HG02623 (cell line): ENCODE data around the gene PRR12.

ENCODE experiments used
- ATAC-seq: cut with Tn5 transposase; IDR thresholded peaks from one replicate; pipeline ENCODE4 v1.9.1; 2021; ENCODE audit warnings: moderate library complexity; ENCODE audit not compliant: unreplicated experiment

Gene PRR12, protein sequence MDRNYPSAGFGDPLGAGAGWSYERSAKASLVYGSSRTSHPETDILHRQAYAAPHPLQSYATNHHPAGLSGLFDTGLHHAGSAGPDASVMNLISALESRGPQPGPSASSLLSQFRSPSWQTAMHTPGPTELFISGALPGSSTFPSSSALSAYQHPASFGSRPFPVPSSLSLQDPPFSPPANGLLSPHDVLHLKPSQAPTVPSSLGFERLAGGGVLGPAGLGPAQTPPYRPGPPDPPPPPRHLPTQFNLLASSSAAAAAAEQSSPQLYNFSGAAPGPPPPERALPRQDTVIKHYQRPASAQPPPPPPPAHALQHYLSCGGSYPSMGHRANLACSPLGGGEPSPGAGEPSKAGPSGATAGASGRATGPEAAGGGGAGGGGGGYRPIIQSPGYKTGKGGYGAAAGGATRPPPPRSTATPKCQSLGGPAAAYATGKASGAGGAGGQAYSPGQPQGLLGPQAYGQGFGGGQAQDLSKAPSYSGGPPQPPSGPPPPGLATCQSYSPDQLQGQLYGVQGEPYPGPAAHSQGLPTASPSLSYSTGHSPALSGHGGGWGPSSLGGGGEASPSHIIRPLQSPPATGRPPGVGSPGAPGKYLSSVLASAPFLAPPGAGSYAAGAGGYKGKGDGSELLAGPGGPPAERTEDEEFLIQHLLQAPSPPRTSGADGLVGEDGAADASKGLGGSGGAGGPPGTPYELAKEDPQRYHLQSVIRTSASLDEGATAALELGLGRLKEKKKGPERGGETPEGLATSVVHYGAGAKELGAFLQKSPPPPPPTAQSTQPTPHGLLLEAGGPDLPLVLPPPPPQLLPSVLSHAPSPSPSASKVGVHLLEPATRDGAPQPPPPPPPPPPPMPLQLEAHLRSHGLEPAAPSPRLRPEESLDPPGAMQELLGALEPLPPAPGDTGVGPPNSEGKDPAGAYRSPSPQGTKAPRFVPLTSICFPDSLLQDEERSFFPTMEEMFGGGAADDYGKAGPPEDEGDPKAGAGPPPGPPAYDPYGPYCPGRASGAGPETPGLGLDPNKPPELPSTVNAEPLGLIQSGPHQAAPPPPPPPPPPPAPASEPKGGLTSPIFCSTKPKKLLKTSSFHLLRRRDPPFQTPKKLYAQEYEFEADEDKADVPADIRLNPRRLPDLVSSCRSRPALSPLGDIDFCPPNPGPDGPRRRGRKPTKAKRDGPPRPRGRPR (N-terminal part only)

DNA sequence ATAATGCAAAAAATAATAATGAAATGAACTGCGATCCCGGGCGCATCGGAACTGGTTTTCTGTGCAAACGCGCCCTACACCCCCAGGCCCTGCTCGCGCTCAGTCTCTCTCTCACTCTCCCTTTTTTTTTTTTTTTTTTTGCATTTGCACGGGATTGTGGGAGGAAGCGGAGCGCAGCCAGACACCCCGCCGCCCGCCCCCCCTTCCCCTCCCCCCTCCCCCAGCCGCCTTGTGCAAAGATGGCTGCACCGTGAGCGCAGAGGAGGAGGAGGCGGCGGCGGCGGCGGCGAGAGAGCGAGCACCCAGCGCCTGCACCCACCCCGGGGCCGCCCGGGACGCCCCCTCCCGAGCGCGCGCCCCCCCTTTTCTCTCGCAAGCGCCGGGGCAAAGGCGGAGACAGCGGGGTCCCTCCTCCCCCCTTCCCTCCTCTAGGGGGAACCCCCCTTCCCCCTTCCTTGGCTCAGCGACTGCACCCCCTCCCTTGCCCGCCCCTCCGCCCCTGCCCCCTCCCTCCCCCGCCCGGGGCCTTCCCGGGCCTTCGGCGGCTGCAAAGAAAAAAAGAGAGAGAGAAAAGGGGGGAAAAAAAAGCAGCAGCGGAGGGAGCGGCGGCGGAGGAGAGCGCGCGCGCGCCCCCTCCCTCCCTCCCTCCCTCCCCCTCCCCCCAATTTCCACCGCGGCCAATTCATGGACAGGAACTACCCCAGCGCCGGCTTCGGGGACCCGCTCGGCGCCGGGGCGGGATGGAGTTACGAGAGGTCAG is at the start of gene PRR12:
Gene PRR12, plus strand, starts transcription at position 212 of the 760 bp plus-strand sequence. Its CDS starts 473 bp downstream, at position 685.
- no peak for ATAC-seq

DNA sequence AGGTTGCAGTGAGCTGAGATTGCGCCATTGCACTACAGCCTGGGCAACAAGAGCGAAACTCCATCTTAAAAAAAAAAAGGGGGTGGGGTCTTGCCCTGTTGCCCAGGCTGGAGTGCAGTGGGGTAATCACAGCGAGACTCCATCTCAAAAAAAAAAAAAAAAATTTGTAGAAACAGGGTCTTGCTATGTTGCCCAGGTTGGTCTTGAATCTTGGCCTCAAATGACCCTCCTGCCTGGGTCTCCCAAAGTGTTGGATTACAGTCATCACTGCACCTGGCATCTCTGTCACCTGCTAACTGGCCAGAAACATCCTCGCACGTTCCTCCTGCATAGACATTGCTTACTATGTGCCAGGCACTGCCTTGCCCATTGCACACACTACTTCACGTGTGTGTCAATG is 49.1 kb upstream of the PRR12 start:
- no peak for ATAC-seq

DNA sequence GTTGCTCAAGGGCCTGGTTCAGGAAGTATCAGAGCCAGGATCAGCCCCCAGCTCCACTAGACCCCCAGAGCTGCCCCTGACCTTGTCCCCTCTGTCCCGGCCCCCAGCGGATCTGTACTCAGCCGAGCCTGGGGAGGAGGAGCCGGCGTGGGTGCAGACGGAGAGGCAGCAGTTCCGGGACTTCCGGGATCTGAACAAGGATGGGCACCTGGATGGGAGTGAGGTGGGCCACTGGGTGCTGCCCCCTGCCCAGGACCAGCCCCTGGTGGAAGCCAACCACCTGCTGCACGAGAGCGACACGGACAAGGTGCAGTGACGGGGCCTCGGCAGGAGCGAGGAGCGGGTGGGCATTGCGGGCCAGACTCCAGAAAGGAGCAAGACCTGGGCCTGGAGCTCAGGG is 48.5 kb upstream of the PRR12 start:
- ATAC-seq: no peak

DNA sequence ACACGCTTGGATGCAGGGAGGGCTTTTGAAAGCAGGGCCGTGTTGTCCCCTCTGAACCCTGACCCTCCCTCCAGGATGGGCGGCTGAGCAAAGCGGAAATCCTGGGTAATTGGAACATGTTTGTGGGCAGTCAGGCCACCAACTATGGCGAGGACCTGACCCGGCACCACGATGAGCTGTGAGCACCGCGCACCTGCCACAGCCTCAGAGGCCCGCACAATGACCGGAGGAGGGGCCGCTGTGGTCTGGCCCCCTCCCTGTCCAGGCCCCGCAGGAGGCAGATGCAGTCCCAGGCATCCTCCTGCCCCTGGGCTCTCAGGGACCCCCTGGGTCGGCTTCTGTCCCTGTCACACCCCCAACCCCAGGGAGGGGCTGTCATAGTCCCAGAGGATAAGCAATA is 48.0 kb upstream of the PRR12 start:
- ATAC-seq: no peak

DNA sequence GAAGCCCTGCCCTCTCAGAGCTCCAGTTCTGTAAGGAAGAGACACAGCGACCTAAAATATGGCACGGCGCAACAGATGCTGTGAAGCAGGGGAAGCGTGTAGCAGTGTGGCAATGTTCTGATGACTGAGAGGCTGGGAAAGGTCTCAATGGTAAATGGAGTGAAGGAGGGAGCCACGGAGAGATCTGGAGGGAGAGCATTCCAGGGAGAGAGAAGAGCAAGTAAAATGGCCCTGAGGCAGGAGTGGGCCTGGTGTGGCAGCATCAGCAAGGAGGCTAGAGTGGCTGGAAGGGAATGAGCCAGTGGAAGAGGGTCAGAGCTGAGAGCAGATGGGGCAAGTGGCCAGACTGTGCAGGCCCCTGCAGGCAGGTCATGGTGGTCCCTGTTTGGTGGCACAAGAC is 46.8 kb upstream of the PRR12 start:
- ATAC-seq: no peak

DNA sequence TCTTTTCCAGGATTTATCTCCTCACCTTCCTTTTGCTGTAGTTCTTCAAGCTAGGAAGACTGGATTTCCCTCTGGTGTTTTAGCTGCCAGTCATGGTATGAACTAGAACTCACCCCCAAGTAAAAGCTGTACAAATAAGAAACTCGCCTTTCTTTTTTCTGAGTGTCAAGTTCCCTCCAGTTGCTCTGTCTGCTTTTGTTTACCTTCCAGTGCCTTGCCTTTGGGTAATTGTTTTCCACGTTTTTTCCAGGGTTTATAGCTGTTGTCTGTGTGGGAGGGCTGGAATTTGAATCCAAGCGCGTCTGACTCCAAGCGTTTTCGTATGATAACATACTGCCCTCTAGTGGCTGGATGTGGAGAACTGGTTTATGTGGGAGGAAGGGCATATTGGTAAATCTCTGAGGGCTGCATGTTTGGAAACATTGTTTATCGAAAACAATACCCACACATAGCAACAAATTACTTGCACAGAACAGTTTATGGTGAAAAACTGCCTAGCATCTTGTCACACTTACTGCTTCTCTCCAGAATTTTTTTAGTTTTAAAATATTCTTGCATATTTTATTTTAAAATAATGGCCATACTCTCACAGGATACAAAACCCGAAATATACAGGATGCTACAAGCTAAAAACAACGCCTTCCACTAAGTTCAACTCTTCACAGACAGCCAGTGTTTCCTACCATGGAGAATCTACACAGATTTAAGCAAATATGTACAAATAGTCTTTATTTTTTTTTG is 44.0 kb upstream of the PRR12 start:
- ATAC-seq: no peak

DNA sequence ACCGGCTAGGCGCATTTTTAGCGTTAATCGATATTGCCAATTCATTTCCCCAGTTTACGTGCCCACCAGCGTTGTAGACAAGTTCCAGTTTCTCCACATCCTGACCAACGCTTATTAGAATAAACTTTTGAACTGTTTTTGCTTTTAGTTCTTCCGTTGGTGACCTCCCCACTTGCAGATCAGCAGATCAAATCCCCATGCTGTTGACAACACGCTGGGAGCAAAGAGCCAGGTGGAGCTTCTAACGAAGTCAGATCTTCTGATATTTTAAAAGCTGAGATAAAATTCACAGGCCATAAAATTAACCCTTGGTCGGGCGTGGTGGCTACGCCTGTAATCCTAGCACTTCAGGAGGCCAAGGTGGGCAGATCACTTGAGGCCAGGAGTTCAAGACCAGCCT is 41.9 kb upstream of the PRR12 start:
- no peak for ATAC-seq

DNA sequence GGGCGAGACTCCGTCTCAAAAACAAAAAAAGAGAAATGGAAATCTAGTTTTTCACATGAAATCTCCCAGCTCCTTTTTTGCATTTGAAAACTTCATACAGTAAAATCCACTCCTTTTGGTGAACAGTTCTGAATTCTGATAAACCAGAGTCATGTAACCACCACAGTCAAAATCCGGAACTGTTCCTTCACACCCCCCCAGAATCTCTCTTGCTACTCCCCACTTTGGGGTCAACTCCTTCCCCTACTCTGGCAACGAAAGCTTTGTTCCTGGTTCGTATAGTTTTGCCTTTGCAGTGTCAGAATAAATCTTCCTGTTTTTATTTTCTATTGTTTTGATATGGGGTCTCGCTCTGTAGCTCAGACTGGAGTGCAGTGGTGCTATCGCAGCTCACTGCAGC is 39.5 kb upstream of the PRR12 start:
- ATAC-seq: no peak

DNA sequence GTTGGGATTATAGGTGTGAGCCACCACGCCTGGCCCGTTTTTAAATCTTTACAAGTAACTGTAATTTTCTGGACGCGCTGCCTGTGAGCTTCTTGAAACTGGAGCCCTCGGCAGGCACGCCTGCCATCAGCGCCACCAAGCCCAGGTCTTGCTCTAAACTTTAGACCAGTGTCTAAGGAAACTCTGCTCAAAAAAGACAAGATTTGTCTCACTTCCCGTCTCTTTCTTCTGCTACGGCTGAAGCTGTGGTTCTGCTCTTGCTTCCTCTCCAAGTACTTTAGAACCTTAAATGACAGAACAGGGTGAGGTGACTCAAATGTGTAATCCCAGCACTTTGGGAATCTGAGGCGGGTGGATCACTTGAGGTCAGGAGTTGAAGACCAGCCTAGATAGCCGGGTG is 38.2 kb upstream of the PRR12 start:
- no peak for ATAC-seq

DNA sequence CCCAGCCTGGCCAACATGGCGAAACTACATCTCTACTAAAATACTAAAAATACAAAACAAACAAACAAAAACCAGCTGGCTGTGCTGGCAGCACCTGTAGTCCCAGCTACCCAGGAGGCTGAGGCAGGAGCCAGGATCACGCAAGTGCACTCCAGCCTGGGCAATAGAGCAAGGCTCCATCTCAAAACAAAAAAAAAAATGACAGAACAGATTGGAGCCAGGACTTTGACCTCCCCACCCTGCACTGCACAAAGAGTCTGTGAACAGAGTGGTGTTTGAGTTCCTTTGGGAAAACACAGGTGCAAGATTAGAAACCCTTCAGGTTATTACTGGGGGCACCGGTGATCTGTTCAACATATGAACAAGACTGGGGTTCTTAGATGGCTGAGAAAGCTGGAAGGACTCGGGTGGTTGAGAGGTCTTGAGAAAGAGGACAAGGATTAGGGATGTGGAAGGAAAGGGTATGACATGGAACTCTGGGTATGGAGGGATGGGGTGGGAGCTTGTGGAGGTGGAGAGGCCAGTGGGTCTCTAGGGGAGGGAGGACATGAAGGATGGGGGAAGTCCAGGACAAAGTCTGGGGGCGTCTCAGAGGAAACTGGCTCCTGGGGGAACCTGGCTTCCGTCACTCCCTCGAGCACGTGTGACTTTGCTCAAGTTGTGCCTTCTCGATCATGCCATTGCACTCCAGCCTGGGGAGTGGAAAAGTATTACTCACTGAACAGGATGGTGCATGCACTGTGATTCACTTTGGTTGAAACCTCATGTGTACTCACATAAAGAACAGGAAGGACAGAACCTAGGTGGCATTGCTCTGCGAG is 37.3 kb upstream of the PRR12 start:
- ATAC-seq: no peak

DNA sequence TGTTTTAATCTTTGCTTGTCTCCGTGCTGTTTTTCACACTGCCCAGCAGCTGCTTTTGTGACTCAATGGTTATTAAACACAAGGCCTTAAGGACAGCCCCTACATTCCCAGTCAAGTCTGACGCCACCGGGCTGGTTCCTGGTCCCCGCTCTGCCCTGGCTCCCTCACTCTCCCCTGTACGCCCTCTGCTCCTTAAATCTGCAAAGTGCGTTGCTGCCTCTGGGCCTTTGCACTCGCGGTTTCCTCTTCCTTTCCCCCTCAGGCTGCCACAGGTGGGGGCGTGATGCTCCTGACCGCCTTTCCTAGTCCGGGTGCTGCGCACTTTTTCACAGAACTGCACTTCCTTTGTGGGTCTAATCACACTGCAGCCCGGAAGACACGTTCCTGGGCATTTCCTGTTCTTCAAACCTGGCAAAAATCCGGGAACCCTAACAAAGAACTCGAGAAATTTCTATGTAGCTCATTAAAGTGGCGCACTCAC is 36.2 kb upstream of the PRR12 start:
- ATAC-seq: no peak

DNA sequence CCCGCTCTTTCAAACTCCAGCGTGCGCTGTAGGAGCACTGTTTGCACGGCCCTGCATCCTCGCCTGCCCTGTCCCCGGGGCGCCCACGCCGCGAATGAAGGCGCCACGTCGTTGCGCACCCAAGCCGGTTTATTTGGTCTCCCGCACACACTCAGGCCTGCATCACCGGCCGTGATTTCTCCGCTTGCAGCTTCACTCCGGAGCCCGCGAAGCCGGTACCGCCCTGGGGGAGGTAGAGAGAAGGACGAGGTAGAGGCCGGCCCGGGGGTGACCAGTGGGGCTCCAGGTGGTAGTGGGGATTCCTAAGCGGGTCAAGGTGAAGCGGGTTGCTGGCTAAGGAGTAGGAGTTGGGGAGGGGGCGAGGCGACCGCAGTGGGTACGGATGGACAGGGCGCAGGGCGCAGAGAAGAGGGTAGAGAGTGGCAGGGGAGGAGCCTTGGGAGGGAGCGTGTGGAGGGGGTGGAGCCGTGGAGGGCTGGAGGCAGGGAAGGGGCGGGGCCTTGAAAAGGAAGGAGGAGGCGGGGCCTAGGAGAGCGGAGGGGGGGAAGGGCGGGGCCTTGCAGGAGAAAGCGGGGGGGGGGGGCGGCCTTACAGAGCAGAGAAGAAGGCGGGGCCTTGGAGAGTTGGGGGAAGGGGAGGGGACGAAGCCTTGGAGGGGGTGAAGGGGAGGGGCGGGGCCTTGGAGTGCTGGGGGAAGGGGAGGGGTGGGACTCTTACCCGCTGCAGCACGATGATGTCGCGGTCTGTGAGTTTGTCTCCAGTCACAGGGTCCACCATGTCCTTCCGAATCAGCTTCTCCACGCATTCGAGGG is 35.2 kb upstream of the PRR12 start:
- ATAC-seq: no peak

DNA sequence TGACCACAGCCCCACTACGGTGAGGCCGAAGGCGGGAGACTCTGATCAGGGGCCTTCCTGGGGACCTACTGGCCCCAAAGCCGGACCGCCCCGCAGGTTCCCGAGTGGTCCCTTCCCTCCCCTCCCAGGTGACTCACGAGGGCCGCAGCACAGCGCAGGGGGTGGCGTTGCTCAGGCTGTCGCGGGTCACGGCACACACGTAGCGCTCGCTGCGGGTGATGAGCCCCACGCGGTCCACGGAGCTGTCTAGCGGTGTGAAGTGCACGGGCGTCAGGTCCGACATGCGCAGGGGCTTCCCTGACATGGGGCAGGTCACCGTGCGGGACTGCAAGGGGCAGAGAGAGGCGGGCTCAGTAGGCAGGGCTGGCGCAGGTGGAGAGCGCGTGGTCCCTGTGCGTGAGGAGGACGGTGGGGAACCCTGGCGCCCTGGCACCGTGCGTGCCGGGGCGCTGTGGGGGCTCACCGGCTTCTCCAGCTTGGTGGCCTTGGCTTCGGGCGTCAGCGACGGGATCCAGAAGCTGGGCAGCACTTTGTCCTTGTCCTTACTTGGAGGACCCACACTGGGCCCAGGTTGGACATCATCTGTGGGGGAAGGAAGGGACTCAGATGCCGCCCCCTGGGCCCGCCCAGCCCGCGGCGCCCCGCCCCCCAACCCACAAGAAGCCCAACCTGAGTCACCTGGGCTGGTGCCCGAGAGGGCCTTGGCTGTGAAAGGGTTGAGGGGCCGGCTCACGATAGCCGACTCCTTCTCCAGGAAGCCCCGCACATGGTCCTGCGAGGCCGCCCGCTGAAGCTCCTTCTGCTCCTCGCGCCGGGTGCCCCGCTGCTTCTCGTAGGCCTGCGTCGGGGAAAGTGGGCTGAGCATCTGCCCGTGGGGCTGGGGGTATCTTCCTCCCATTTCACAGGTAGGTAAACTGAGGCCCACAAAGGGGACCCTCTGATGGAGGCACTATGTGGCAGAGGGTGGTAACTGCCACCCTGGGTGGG is 34.3 kb upstream of the PRR12 start:
- no peak for ATAC-seq

DNA sequence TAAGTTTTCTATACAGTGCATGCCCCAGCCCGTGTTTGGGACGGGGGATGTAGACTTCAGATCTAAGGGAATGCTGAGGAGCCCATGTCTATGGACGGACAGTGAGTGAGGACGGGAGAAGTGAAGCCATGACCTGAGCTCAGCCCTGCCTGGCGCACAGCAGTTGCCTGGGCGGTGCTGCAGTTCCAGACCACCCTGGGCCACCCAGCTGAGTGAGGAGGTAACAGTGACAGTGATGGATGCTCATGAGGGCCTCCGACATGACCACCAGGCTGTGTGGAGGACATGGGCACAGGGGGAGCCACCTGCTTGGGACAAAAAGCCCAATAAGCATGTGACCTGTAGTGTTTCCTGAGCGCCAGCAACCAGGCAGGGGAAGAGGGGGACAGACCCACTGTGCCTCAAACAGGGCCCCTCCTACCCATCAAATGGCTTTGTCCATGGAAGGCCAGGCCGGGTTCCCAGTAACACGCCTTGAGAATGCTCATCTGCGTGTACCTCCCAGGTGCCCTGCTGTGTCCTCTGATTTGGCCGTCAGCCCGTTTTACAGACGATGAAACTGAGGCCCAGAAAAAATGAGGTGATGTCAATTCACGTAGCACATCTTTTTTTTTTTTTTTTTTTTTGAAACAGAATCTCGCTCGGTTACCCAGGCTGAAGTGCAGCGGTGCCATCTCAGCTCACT is 33.2 kb upstream of the PRR12 start:
- no peak for ATAC-seq

DNA sequence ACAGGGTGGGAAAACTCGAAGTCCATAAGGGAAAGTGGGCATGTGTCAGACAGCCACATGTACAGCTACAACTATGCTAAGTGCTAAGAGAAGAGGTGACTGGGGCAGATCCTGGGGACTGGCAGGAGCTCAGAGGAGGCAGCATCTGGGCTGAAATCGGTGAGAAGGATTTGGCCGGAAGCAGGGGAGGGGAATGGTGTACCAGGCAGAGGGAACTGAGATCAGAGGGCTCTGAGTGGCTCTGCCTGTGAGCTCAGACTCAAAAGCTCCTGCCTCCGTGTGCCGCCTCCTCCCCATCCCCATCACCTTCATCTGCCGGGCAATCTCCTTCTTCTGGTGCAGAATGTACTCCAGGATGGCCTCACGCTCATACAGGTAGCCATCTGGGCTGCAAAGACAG is 32.4 kb upstream of the PRR12 start:
- ATAC-seq: no peak

DNA sequence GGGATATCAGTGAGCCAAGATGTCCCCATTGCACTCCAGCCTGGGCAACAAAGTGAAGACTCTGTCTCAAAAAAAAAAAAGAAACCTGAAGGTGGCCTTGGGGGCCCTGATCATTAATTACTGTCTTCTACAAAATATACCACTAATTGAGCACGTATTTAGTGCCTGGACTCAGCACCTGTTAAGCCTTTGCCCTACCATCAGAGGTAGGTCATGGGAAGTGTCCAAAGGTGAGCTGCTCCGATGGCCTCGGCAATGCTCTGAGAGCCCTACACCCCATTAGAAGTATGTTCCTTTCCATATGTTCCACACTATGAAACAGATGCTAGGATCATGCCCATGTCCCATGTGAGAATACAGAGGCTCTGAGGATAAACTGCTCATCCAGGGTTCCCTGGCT is 31.5 kb upstream of the PRR12 start:
- no peak for ATAC-seq
